Type B pancreatic cell (in vitro differentiated cells): ENCODE results near the gene NT5E. TPM values are rescaled to one million over a fixed set of nuclear protein-coding genes. Genes with fewer than 3 reads are reported as not detected.
"Not testable (repeated sequence)": the region's sequence is repeated elsewhere in the genome, so short reads cannot be mapped to it uniquely, and the experiment has no call there.

Experiments used
- DNase-seq: peaks from one replicate; pipeline ENCODE4 v3.0.0; 2021; ENCODE audit warnings: mixed read lengths; ENCODE audit not compliant: unreplicated experiment; ENCODE audit errors: extremely low spot score
- H3K27ac Mint-ChIP-seq: 2 replicates; pipeline ENCODE4 v1.8.0; 2021; ENCODE audit warnings: mild to moderate bottlenecking, mixed read lengths
- H3K27me3 Mint-ChIP-seq: 2 replicates; pipeline ENCODE4 v1.8.0; 2021; ENCODE audit warnings: mixed read lengths
- H3K36me3 Mint-ChIP-seq: 2 replicates; pipeline ENCODE4 v1.8.0; 2021; ENCODE audit warnings: mixed read lengths
- H3K4me1 Mint-ChIP-seq: one replicate; pipeline ENCODE4 v1.8.0; 2021; ENCODE audit warnings: mixed read lengths; ENCODE audit not compliant: unreplicated experiment
- H3K4me3 Mint-ChIP-seq: 2 replicates; pipeline ENCODE4 v1.8.0; 2021; ENCODE audit warnings: mild to moderate bottlenecking, mixed read lengths
- H3K9me3 Mint-ChIP-seq: 2 replicates; pipeline ENCODE4 v1.8.0; 2021; ENCODE audit warnings: mixed read lengths
- total RNA-seq: library from RNA; stranded (reverse); gene quantifications from 2 replicates; pipeline ENCODE4 v1.2.1, GENCODE V29; 2021; ENCODE audit warnings: low replicate concordance
- TF ChIP-seq, protein P1 (sequence below): fragments of 200-600 bp; sonication (generic); conservative IDR thresholded peaks from 2 replicates; pipeline ENCODE4 v1.5.0; 2021; ENCODE audit warnings: antibody characterized with exemption, mild to moderate bottlenecking

Gene NT5E
- total RNA-seq, 1 donor from 2014 or later = 6.6 TPM

- no peak overlapping the region for H3K27ac Mint-ChIP-seq
- TF ChIP-seq, protein P1, sequence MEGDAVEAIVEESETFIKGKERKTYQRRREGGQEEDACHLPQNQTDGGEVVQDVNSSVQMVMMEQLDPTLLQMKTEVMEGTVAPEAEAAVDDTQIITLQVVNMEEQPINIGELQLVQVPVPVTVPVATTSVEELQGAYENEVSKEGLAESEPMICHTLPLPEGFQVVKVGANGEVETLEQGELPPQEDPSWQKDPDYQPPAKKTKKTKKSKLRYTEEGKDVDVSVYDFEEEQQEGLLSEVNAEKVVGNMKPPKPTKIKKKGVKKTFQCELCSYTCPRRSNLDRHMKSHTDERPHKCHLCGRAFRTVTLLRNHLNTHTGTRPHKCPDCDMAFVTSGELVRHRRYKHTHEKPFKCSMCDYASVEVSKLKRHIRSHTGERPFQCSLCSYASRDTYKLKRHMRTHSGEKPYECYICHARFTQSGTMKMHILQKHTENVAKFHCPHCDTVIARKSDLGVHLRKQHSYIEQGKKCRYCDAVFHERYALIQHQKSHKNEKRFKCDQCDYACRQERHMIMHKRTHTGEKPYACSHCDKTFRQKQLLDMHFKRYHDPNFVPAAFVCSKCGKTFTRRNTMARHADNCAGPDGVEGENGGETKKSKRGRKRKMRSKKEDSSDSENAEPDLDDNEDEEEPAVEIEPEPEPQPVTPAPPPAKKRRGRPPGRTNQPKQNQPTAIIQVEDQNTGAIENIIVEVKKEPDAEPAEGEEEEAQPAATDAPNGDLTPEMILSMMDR = no peak
- H3K36me3 Mint-ChIP-seq = peaks cover 26% of the 10 kb centered on the region
- H3K4me3 Mint-ChIP-seq = no peak overlapping the region
- H3K9me3 Mint-ChIP-seq = no peaks in the 10 kb centered on the region
- DNase-seq = no peak
- no peaks in the 10 kb centered on the region for H3K27me3 Mint-ChIP-seq
- no peaks in the 10 kb centered on the region for H3K4me1 Mint-ChIP-seq
These were observed 66.3 kb downstream of the NT5E start for GRCh38 chr6:85516168-85516567.

DNA sequence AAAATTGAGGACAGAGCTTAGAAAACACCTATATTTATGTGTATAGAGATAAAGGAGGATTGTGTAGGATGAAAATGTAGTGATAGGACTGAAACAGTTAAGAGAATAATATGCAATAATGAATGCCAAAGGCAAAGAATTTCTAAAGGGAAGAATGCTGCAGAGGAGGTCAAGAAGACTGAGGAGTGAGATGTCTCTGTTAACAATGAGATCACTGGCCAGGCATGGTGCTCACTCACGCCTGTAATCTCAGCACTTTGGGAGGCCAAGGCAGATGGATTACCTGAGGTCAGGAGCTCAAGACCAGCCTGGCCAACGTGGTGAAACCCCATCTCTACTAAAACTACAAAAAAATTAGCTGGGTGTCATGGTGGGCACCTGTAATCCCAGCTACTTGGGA is 74.4 kb downstream of the NT5E start:
- H3K36me3 Mint-ChIP-seq = peaks cover 29% of the 10 kb centered on the region
- not testable (repeated sequence) for H3K4me3 Mint-ChIP-seq, DNase-seq, H3K4me1 Mint-ChIP-seq, H3K27me3 Mint-ChIP-seq, H3K27ac Mint-ChIP-seq, H3K9me3 Mint-ChIP-seq

DNA sequence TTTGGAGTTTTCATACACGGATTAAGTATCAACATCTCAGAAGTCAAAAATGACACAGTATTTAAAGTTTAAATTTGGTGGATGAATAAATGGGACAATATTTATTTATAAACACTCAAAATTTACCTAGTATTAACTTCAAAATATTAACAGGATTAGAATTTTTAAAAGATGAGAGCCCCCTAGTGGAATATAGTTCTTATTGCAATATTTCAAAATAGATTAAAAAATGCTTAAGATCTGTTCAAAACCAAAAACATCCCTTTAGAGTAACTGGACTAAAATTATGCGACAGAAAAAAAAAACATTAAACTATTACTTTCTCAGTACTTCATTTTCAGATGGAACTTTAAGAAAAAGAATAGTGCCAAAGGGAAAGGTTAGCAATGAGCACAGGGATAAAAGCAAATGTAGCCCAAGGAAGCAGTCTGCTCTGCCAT is 87.2 kb downstream of the NT5E start:
- no peak for DNase-seq
- TF ChIP-seq, protein P1 = peak; percentile 89
- Mint-ChIP-seq H3K4me1 (no peaks in the 10 kb centered on the region), H3K27me3 (no peaks in the 10 kb centered on the region), H3K4me3 (no peak overlapping the region), H3K27ac (no peak overlapping the region), H3K36me3 (peaks cover 4% of the 10 kb centered on the region), H3K9me3 (no peaks in the 10 kb centered on the region)

GRCh38 chr6:85544776-85545175 is 94.9 kb downstream of the NT5E start:
- H3K4me1 Mint-ChIP-seq = no peaks in the 10 kb centered on the region
- H3K27me3 Mint-ChIP-seq = no peaks in the 10 kb centered on the region
- no peak for DNase-seq
- no peak overlapping the region for H3K4me3 Mint-ChIP-seq
- TF ChIP-seq, protein P1 = no peak
- H3K27ac Mint-ChIP-seq = no peak overlapping the region
- peaks cover 21% of the 10 kb centered on the region for H3K36me3 Mint-ChIP-seq
- no peaks in the 10 kb centered on the region for H3K9me3 Mint-ChIP-seq

Other genes with a start within 250 kb of the NT5E start
- gene SNX14, start 143.8 kb downstream of the NT5E start, total RNA-seq = 62.4 and 64.4 TPM in 2 replicates
- gene SYNCRIP, start 192.8 kb downstream of the NT5E start, total RNA-seq = 116 and 117 TPM in 2 replicates